T-helper 1 cell treated with Interleukin-12 subunit alpha and Interleukin-12 subunit beta and Interleukin-4 antibody, amounts not matched to agents 30 μg/mL and 1 μg/mL, for 36 hours (primary cell): ENCODE results near the gene NFATC3.
A peak's percentile ranks its signal among the peaks of the same experiment; 100 is the strongest.

Experiments used
- H3K27ac Mint-ChIP-seq: one replicate; pipeline ENCODE4 v1.8.0; 2021; ENCODE audit warnings: mild to moderate bottlenecking, mixed read lengths
- H3K27me3 Mint-ChIP-seq: one replicate; pipeline ENCODE4 v1.8.0; 2021; ENCODE audit warnings: low read depth, mixed read lengths
- H3K36me3 Mint-ChIP-seq: one replicate; pipeline ENCODE4 v1.8.0; 2021; ENCODE audit warnings: low read depth, mixed read lengths
- H3K4me1 Mint-ChIP-seq: one replicate; pipeline ENCODE4 v1.8.0; 2021; ENCODE audit warnings: low read depth, mixed read lengths
- H3K4me3 Mint-ChIP-seq: one replicate; pipeline ENCODE4 v1.8.0; 2021; ENCODE audit warnings: mild to moderate bottlenecking, moderate library complexity, mixed read lengths
- H3K9me3 Mint-ChIP-seq: one replicate; pipeline ENCODE4 v1.8.0; 2021; ENCODE audit warnings: mixed read lengths

Gene NFATC3

GRCh38 chr16:68227850-68228553 is 142.8 kb downstream of the NFATC3 start:
- H3K27me3 Mint-ChIP-seq = no peaks in the 10 kb centered on the region
- H3K4me1 Mint-ChIP-seq = peaks cover 32% of the 10 kb centered on the region
- H3K4me3 Mint-ChIP-seq = peak overlapping the region; percentile 42
- H3K9me3 Mint-ChIP-seq = no peaks in the 10 kb centered on the region
- H3K36me3 Mint-ChIP-seq = peaks cover 15% of the 10 kb centered on the region
- H3K27ac Mint-ChIP-seq = peak overlapping the region; percentile 77

GRCh38 chr16:68228652-68229051 is 143.5 kb downstream of the NFATC3 start:
- H3K27me3 Mint-ChIP-seq = no peaks in the 10 kb centered on the region
- H3K36me3 Mint-ChIP-seq = peaks cover 15% of the 10 kb centered on the region
- H3K27ac Mint-ChIP-seq = no peak overlapping the region
- peaks cover 34% of the 10 kb centered on the region for H3K4me1 Mint-ChIP-seq
- H3K9me3 Mint-ChIP-seq = no peaks in the 10 kb centered on the region
- no peak overlapping the region for H3K4me3 Mint-ChIP-seq

- no peak overlapping the region for H3K4me3 Mint-ChIP-seq
- no peaks in the 10 kb centered on the region for H3K27me3 Mint-ChIP-seq
- peak overlapping the region; percentile 17 for H3K27ac Mint-ChIP-seq
- no peaks in the 10 kb centered on the region for H3K9me3 Mint-ChIP-seq
- peaks cover 35% of the 10 kb centered on the region for H3K4me1 Mint-ChIP-seq
- peaks cover 17% of the 10 kb centered on the region for H3K36me3 Mint-ChIP-seq
These were observed 144.4 kb downstream of the NFATC3 start for GRCh38 chr16:68229431-68230175.

- no peaks in the 10 kb centered on the region for H3K9me3 Mint-ChIP-seq
- peaks cover 37% of the 10 kb centered on the region for H3K4me1 Mint-ChIP-seq
- H3K4me3 Mint-ChIP-seq = no peak overlapping the region
- no peaks in the 10 kb centered on the region for H3K27me3 Mint-ChIP-seq
- no peak overlapping the region for H3K27ac Mint-ChIP-seq
- peaks cover 19% of the 10 kb centered on the region for H3K36me3 Mint-ChIP-seq
These were observed 145.0 kb downstream of the NFATC3 start for GRCh38 chr16:68230176-68230571.

- Mint-ChIP-seq H3K4me3 (no peak overlapping the region), H3K36me3 (peaks cover 13% of the 10 kb centered on the region), H3K27me3 (no peaks in the 10 kb centered on the region), H3K4me1 (peaks cover 29% of the 10 kb centered on the region), H3K27ac (peak overlapping the region; percentile 63), H3K9me3 (no peaks in the 10 kb centered on the region)
These were observed 145.8 kb downstream of the NFATC3 start for GRCh38 chr16:68230956-68231355.

DNA sequence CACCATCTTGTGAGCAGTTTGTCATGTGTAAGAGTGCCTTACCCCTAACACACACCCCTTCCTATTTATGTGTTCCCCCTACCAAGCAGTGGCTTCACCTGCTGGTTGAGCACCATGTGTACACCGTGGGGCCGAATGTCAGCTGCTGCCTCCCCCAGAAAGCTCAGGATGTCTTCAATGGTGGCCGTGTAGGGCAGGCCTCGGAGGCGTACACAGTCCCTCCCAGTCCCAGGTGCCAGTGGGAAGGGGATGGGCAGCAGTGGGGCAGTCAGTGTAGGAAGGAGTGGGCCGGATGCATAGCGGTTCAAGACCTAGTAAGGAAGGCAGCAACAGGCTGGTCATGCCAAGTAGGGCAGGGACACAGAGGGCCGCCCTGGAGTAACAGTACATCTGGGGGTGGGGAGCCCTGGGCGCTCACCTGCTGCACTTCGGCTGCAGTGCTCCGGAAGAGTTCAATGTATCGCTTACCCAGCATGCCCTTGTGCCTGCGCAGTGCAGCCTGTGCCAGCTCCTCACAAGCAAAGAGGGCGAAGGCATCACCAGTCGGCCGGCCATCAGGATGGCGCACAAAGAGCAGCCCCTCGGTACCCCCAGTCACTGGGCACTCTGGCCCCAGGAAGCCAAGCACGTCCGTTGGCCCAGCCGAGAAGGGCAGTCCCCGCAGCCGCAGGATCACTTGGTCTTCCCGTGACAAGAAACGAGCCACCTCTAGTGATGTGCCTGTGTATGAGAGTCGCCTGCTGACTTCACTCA is 146.4 kb downstream of the NFATC3 start:
- Mint-ChIP-seq H3K4me3 (no peak overlapping the region), H3K4me1 (peaks cover 33% of the 10 kb centered on the region), H3K27me3 (no peaks in the 10 kb centered on the region), H3K27ac (no peak overlapping the region), H3K36me3 (peaks cover 13% of the 10 kb centered on the region), H3K9me3 (no peaks in the 10 kb centered on the region)

DNA sequence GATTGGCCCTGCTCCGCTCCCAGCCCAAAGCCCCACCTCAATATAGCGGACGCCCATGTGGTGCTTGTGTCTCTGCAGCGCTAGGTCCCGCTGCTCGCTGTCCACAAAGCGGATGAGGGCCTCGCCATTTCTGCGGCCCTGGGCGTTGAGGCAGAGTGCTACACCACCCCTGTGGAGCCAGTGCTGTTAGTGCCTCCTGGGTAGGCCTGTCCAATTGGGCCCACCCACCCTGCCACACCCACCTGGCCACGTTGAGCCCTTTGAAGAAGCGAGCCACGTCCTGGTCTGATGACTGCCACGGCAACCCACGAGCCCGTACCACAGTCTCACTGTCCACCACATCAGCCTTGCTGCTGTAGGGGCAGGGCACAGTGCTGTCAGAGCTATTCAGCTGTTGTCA is 147.2 kb downstream of the NFATC3 start:
- Mint-ChIP-seq H3K4me3 (no peak overlapping the region), H3K36me3 (peaks cover 13% of the 10 kb centered on the region), H3K9me3 (no peaks in the 10 kb centered on the region), H3K27me3 (no peaks in the 10 kb centered on the region), H3K27ac (no peak overlapping the region), H3K4me1 (peaks cover 33% of the 10 kb centered on the region)

DNA sequence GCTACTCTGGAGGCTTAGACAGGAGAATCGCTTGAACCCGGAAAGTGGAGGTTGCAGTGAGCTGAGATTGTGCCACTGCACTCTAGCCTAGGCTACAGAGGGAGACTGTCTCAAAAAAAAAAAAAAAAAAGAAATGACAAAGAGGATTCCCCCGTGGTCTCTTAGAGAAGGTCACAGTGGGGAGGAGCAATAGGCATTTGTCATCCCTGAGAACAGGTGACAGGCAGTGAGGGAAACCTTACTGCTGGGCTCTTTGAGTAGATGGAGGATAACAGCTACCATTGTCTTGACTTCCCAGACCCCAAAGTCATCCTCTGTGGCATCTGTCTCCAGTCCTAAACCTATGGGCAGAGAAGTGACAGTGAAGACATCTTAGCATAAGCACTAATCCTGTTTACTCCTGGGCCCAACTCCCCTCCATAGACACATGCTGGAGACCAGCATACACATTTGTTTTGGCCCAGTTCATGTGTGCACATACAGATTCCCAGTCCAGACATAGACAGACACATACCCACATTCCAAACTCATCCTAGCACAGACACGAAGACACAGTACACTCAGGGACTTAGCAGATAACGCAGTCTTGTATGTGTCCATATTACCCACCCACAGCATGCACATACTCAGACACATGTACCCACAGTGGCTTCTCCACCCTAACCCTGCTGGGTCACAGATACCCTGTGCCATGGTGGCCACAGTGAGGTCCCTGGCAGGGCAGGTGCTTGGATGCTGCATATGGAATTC is 148.1 kb downstream of the NFATC3 start:
- Mint-ChIP-seq H3K27ac (no peak overlapping the region), H3K4me3 (no peak overlapping the region), H3K9me3 (no peaks in the 10 kb centered on the region), H3K36me3 (peaks cover 13% of the 10 kb centered on the region), H3K27me3 (peaks cover 4% of the 10 kb centered on the region), H3K4me1 (peaks cover 32% of the 10 kb centered on the region)

DNA sequence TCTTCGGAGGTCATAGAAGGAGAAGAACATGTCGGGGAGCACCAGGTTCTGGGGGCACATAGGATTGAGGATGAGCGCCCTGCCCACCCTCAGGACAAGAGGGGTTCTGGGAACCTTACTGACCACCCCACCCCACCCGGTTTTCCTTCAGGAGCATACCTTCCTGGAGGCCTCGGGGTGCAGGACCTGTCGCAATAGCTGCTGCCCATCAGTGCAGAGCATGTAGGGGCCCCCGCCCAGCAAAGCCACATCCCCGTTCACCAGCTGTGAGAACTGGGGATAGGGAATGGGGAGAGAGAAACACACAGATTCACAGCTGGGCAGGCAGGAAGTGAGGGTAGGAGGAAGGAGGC is 148.6 kb downstream of the NFATC3 start:
- H3K4me3 Mint-ChIP-seq = no peak overlapping the region
- no peaks in the 10 kb centered on the region for H3K9me3 Mint-ChIP-seq
- peaks cover 31% of the 10 kb centered on the region for H3K4me1 Mint-ChIP-seq
- peaks cover 4% of the 10 kb centered on the region for H3K27me3 Mint-ChIP-seq
- H3K36me3 Mint-ChIP-seq = peaks cover 13% of the 10 kb centered on the region
- H3K27ac Mint-ChIP-seq = no peak overlapping the region

DNA sequence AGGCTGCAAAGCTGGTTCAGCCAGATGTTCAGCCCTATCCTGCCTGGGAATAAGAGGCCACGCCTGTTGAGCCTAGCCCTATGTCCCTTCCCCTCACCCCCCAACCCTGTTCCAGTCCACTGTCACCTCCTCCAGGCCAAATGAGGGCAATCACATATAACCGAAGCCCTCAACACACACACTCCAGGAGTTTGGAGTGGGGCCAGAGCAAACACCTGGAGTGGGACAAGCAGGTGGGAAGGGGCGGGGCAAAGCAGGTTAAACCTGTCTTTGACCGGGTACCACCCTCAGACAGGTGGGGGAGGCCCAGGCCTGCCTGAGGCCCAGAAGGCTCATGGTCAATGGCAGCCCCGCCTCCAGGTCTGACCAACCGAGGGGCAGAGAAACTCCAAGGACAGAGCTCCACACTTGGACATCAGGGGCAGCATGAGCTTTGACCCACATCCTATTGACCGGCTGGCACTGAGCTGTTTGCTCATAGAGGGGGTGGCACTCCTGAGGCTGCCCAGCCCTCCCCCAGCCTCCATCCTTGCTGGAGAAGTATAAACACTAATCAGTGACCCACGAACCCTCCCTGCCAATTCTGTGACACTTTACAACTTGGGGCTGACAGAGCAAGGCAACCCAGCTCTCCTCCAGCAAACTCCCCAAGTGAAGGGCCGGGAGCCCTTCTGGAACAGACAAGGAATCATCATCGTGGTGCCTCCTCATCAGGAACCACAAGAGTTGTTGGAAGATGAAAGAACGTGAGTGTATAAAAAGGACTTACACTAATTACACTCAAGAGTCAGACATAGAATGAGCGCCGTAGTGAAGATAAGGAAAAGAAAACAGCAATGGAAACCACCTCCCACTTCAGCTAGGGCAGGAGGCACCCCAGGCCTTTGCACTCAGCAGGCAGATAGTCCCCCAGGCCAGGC is 149.3 kb downstream of the NFATC3 start:
- Mint-ChIP-seq H3K4me3 (no peak overlapping the region), H3K27me3 (peaks cover 4% of the 10 kb centered on the region), H3K36me3 (peaks cover 8% of the 10 kb centered on the region), H3K4me1 (peaks cover 26% of the 10 kb centered on the region), H3K27ac (no peak overlapping the region), H3K9me3 (no peaks in the 10 kb centered on the region)

DNA sequence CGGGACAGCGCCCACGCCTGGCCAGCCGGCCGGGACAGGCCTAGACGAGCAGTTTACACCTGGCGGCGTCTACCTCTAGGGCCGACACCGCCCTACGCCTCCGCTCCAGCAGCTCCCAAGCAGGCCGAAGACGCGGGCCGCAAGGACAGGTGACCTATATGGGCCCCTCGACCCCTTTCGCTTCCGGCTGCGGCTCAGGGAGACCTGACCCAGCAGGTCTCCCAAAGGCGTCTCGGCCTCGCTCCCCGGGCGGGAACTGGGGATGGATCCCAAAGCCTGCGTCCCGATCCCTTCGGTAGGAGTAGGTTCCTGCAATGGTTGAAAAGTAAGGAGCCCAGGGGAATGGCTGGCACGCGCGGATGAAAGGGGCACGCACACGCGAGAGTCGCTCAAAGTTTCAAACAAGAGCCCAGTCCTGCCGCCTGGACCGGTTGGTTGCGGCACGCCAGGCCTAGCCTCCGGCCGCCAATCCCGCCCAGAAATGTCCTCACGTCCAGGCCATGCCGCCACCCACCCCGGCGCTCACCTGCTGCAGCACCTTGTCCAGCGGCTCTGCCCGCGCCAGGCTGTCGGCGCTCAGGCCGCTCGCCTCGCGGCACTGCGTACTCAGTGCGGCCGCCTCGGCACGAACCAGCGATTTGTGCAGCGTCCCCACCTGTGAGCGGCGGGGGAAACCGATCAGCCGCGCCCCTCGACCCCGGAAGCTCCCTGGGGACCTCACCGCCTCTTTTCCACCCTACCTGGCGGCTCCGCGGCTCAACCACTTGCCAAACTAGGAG is 150.1 kb downstream of the NFATC3 start:
- no peak overlapping the region for H3K27ac Mint-ChIP-seq

DNA sequence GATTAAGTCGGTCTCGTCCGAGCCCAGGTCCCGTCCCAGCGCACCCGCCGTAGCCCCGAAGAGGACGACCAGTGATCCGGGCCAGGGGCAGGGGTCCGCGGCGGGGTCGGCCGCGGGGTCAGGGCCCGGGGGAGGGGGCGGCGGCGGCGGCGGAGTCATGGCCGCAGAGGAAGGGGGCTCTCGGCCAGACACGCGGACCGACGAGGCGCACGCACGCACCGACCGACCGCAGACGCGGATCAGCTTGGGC is 150.6 kb downstream of the NFATC3 start, which contains the start of gene ESRP2:
ESRP2 (minus strand) TSS at position 241 of the 250 bp plus-strand sequence; CDS start at position 159, 82 bp downstream.
- H3K36me3 Mint-ChIP-seq = peaks cover 4% of the 10 kb centered on the region
- H3K27me3 Mint-ChIP-seq = peaks cover 4% of the 10 kb centered on the region
- peaks cover 26% of the 10 kb centered on the region for H3K4me1 Mint-ChIP-seq
- no peak within 1 kb of the TSS for H3K27ac Mint-ChIP-seq
- H3K4me3 Mint-ChIP-seq = peak within 1 kb of the TSS; percentile 94
- H3K9me3 Mint-ChIP-seq = no peaks in the 10 kb centered on the region

More for the DNA sequence above, 150.1 kb downstream of the NFATC3 start:
- Mint-ChIP-seq H3K4me1 (peaks cover 26% of the 10 kb centered on the region), H3K9me3 (no peaks in the 10 kb centered on the region), H3K4me3 (no peak overlapping the region), H3K36me3 (peaks cover 5% of the 10 kb centered on the region), H3K27me3 (peaks cover 4% of the 10 kb centered on the region)
